GM18511 (cell line): ENCODE measurements around the gene SLITRK5.
A peak's percentile ranks its signal among the peaks of the same experiment; 100 is the strongest.

ENCODE experiments used
- ATAC-seq: cut with Tn5 transposase; IDR thresholded peaks from one replicate; pipeline ENCODE4 v1.9.1; 2021; ENCODE audit warnings: mild to moderate bottlenecking, moderate library complexity; ENCODE audit not compliant: unreplicated experiment

The SLITRK5 gene

DNA sequence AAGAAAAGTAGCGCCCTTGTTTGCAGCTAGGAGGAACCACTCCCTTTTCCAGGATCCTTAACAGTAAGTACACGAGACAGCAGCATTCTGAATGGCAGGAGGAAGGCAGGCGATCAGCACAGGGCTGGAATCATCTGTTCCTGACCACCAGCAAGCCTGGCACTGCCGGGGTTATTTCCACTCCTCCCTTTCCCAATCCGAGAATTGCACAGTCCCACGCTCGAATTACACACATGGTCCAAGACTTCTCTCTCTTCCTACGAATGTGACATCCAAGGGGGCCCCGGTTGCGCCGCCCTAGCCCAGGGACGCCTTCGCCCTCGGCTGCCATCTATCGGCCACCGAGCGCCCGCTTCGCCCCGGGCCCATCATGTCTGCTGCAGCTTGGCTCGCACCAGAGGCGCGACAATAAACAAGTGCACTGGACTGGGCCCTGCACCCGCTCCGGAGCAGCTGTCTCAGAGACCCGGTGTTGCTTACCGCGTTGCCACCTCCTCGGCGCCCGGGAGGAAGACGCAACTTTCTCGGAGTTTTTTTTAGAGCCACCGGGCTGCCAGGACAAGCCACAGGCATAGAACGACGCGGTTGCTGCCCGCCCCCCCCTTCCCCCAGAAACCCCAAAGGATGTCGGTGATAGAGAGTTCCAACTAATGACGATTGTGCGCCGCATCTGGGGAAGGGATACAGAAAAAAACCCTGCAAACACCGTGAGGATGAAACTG lies at the start of gene SLITRK5:
TSS of gene SLITRK5 (plus strand) at position 341 of the 722 bp plus-strand sequence. CDS start 4,018 bp downstream, outside the sequence.
- ATAC-seq = peak; percentile 96

DNA sequence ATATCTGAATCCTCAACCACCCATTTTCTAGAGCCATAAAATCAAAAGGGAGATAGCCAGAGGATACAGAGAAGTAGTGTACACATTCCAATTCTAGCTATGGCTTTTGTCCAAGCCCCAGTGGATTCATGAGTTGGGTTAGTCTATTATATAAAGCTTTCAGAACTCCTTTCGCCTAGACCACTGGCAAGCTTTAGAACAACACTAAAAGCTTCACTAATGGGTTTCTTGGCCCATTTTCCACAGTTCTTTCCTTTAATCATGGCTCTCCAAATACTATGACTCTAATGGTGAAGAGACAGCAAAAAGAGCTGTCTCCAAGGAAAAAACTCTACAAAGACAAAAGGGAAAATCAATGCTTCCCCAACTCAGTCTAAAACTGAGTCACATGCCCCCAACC lies 48.2 kb upstream of the SLITRK5 start:
- ATAC-seq = no peak

- no peak for ATAC-seq
These were observed 14.9 kb upstream of the SLITRK5 start for GRCh38 chr13:87656306-87656705.

DNA sequence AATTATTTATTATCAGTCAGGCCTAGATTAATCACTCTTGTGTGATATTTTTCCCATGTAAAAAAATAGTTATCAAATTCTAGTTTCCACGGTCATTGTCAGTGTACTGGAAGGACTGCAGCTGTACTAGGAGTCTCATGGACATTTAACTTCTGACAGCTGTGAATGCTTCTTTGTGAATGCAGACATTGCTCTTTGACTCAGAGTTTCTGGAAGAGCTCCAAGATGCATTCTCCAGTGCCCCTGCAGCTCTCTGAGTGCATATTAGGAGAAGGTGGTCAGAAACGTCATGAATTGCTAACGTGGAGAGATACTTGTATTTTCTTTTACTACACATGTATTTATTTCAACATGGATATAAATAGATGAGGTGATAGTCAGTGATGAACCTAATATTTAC lies 9.7 kb upstream of the SLITRK5 start:
- ATAC-seq = no peak

DNA sequence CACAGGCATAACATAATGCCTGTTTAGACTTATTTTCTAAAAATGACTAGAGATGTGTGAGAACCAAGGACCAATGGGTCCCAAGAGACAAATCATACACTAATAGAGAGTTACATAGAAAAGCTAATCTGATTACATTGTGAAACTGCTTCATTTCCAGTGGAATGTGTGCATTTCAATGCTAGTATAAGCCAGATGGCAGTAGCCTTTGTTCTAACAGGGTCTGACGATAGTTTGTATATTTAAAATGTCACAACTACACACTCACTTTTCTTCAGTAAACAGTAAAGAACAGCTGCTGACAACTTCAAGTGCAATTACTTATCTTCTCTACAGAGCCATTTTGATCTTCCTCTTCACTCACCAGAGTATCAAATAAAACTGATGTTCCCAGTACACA lies 4.3 kb upstream of the SLITRK5 start:
- ATAC-seq = no peak

- ATAC-seq = no peak
These were observed 3.5 kb upstream of the SLITRK5 start for GRCh38 chr13:87667686-87668085.

DNA sequence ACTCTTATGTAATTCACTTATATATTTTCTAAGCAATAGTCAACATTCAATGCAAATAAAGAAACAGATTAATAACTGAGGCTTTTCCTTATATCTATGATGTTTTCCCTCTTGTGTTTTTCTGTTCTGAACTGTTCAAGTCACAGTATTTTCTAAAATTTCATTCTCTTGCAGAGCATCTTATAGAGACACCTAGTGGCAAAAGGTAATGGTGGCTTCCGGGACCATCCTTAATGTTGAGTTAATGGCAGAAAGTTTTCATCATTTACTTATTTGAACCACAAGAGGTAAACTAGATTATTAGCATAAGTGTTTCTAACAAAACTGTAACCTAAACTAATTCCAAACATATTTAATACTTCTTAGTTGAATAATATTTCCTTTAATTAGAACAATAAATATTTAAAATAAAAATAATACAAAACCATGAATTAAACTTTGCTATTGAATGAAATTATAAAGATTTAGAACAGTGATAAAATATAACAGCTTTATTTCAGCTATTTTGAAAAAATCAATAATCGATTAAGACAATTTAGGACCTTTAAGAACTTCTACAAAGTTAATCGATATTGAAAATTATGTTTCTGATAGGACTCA lies 1.7 kb upstream of the SLITRK5 start:
- no peak for ATAC-seq

DNA sequence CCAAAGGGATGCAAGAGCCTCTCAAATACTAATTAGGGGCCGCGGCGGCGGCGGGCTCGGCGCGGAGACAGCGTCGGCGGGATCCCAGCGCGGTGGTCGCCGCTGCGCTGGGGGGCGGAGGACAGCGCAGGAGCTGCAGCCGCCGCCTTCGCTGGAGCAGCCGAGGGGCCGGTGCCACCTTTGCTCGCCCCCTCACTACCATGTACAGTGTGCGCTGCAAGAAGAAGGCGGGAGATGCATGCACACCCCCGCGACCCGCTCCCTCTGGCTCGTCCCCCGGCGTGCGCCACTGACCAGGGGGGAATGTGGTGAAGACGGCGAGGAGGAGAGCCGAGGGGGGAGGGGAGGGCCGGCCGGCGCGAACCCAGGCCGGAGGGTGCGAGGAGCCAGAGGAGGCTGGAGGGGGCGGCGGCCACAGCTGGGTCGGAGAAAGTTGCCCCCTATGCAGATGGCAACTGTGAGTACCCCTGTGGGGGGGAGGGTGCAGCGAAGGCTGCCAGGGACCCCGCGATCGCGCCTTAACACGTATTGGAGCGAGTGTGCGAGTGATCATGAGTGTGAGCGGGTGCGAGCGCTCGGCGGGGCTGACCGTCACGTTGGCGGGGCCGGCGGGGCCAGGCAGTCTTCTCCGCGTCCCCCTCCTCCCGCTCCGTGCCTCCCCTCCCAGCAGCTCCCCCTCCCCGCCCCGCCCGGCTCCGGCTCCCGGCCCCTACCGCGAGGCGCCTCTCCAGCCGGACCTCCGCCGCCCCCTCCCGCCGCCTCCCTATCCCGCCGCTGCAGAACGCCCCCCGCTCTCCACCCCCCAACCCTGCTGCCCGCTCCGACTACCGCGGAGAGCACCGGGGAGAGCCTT lies 808 bp downstream of the SLITRK5 start:
- peak; percentile 5 for ATAC-seq

GRCh38 chr13:87674247-87674738 lies 3.1 kb downstream of the SLITRK5 start:
- ATAC-seq = no peak

GRCh38 chr13:87675851-87676250 lies 4.7 kb downstream of the SLITRK5 start:
- ATAC-seq = no peak

DNA sequence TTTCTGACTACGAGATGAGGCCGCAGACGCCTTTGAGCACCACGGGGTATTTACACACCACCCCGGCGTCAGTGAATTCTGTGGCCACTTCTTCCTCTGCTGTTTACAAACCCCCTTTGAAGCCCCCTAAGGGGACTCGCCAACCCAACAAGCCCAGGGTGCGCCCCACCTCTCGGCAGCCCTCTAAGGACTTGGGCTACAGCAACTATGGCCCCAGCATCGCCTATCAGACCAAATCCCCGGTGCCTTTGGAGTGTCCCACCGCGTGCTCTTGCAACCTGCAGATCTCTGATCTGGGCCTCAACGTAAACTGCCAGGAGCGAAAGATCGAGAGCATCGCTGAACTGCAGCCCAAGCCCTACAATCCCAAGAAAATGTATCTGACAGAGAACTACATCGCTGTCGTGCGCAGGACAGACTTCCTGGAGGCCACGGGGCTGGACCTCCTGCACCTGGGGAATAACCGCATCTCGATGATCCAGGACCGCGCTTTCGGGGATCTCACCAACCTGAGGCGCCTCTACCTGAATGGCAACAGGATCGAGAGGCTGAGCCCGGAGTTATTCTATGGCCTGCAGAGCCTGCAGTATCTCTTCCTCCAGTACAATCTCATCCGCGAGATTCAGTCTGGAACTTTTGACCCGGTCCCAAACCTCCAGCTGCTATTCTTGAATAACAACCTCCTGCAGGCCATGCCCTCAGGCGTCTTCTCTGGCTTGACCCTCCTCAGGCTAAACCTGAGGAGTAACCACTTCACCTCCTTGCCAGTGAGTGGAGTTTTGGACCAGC lies 5.3 kb downstream of the SLITRK5 start:
- ATAC-seq = no peak

- no peak for ATAC-seq
These were observed 5.9 kb downstream of the SLITRK5 start for GRCh38 chr13:87677043-87677495.

GRCh38 chr13:87677496-87678371 lies 6.6 kb downstream of the SLITRK5 start:
- no peak for ATAC-seq

- no peak for ATAC-seq
These were observed 7.2 kb downstream of the SLITRK5 start for GRCh38 chr13:87678372-87678752.

- no peak for ATAC-seq
These were observed 9.1 kb downstream of the SLITRK5 start for GRCh38 chr13:87680298-87680697.

DNA sequence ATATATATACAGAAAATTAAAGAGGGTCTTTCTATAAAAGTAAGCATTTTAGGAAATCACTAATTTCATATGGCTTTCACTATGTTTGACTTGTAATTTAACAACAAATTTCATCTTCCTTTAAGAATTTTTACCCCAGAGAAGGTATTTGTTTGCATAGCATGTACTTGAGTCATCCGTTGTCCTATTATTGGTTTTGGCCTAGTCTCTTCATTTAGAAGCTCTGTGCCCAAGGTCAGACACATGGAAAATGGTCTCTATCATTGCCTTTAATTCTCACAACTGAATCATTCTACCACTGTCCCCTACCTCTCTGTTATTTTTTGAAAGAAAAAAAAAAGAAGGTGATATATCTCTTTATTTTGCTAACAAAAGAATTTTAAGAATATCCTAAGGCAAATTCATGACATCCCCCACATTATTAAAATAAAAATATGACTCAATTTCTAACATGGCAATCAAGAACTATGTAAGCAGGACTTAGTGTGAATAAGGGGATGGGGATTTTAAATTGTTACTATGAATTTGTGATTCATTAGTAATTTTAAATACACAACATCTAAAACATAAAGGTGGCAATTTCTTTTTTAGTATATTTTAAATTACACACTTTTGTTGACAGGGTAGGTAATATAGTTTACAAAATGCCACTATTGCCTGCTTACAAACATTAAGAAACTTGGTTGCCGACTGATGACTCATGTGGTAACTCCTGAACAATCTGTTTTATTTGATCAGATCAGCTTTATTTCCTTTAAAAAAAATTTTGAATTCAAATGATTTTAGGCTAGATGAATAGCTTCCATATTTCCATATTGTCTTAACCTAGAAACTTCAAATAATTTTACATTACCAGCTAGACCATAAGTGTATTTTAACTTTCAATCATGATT lies 13.9 kb downstream of the SLITRK5 start:
- ATAC-seq = no peak

DNA sequence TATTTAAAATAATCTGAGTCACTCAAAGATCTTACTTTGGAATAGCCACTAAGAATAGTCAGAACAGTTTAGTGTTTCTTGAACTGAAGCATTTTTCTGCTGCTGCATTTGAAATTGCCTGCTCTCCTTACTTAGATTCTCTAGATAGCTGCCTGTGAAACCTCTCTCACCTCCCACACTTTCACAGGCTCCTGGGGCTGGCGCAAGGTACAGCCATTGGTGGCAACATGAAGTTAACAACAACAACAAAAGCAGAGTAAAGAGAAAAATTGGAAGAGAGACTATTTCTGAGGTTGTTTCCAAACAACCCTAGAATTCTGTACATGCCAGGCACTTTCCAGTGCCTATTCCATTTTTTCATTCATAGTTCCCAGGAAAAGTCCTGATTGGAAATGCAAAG lies 25.3 kb downstream of the SLITRK5 start:
- ATAC-seq = no peak

- ATAC-seq = no peak
These were observed 27.1 kb downstream of the SLITRK5 start for GRCh38 chr13:87698268-87698667.

DNA sequence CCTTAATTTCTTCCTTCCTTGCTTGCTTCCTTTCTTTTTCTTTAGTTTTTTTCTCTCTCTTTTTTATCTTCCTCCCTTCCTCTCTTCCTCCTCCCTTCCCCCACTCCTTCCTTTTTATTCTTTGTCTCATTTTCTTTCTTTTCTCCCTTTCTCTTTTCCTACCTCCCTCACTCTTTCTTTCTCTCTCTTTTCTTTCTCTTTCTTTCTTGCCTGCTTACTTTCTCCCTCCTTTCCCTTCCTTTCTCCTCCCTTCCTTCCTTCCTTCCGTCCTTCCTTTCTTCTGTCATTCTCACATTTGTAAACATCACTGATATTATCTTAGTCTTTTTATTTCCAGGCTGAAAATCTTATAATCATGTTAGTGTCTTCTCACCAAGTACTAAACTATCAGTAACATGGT lies 38.8 kb downstream of the SLITRK5 start:
- ATAC-seq = no peak
